Smooth muscle cell (in vitro differentiated cells): ENCODE data around the gene RNF4. TPM values are rescaled to one million over a fixed set of nuclear protein-coding genes. Genes with fewer than 3 reads are reported as not detected.
A peak's percentile ranks its signal among the peaks of the same experiment; 100 is the strongest.

Experiments used
- DNase-seq: peaks from one replicate; lab custom pipeline; 2025; ENCODE audit not compliant: unreplicated experiment; lab: John Stamatoyannopoulos, UW
- H2AFZ ChIP-seq: fragments of 200-600 bp; sonication (generic); 2 replicates; pipeline ENCODE4 v1.6.0; 2016; ENCODE audit warnings: antibody characterized with exemption, low read depth, mild to moderate bottlenecking
- H3F3A ChIP-seq: fragments of 200-600 bp; sonication (generic); 2 replicates; pipeline ENCODE4 v1.6.0; 2017; ENCODE audit warnings: antibody characterized with exemption, low read depth
- H3K27ac ChIP-seq: fragments of 200-600 bp; sonication (generic); 2 replicates; pipeline ENCODE4 v1.5.1; 2016; ENCODE audit warnings: low read depth, mild to moderate bottlenecking
- H3K27me3 ChIP-seq: fragments of 200-600 bp; sonication (generic); 2 replicates; pipeline ENCODE4 v1.6.1; 2016; ENCODE audit warnings: low read depth, mild to moderate bottlenecking
- H3K36me3 ChIP-seq: fragments of 200-600 bp; sonication (generic); 2 replicates; pipeline ENCODE4 v1.5.1; 2016; ENCODE audit warnings: low read depth
- H3K4me1 ChIP-seq: fragments of 200-600 bp; sonication (generic); 2 replicates; pipeline ENCODE4 v1.5.1; 2016; ENCODE audit warnings: low read depth
- H3K4me2 ChIP-seq: fragments of 200-600 bp; sonication (generic); 2 replicates; pipeline ENCODE4 v1.6.0; 2016; ENCODE audit warnings: mild to moderate bottlenecking
- H3K4me3 ChIP-seq: fragments of 200-600 bp; sonication (generic); 2 replicates; pipeline ENCODE4 v1.5.1; 2016; ENCODE audit warnings: mild to moderate bottlenecking
- H3K79me2 ChIP-seq: fragments of 200-600 bp; sonication (generic); 2 replicates; pipeline ENCODE4 v1.6.0; 2016; ENCODE audit warnings: low read depth, mild to moderate bottlenecking
- H3K9ac ChIP-seq: fragments of 200-600 bp; sonication (generic); 2 replicates; pipeline ENCODE4 v1.6.0; 2016; ENCODE audit warnings: low read depth
- H3K9me3 ChIP-seq: fragments of 200-600 bp; sonication (generic); replicated peaks from 2 replicates; pipeline ENCODE4 v1.5.1; 2016; ENCODE audit warnings: low read depth
- H4K20me1 ChIP-seq: fragments of 200-600 bp; sonication (generic); 2 replicates; pipeline ENCODE4 v1.6.0; 2016; ENCODE audit warnings: low read depth
- CTCF ChIP-seq: fragments of 200-600 bp; sonication (generic); IDR thresholded peaks from 2 replicates; pipeline ENCODE4 v1.5.1; 2017; ENCODE audit warnings: borderline replicate concordance, mild to moderate bottlenecking, antibody characterized with exemption; ENCODE audit not compliant: insufficient read depth, poor library complexity, severe bottlenecking
- WGBS: methylation state at CpG from one replicate; pipeline ENCODE4 v1.1.7; 2016; ENCODE audit warnings: low lambda C conversion rate; 5-methylcytosine and 5-hydroxymethylcytosine counted together
- polyA plus RNA-seq: library from polyadenylated mRNA; unstranded; fragments of >200 nt; fragmentation: Nextera tagmentation; extraction: Ambion mirVana; gene quantifications from 2 replicates; pipeline ENCODE4 v1.2.1, GENCODE V29; 2016
- total RNA-seq: library from RNA; depleted of rRNA; stranded (reverse); fragments of >200 nt; gene quantifications from 2 replicates; pipeline ENCODE4 v1.2.3, GENCODE V29; 2014

The RNF4 gene
- total and polyA plus RNA-seq, 2 experiments from 2014 or later, result 47.3 to 47.8 TPM

DNA sequence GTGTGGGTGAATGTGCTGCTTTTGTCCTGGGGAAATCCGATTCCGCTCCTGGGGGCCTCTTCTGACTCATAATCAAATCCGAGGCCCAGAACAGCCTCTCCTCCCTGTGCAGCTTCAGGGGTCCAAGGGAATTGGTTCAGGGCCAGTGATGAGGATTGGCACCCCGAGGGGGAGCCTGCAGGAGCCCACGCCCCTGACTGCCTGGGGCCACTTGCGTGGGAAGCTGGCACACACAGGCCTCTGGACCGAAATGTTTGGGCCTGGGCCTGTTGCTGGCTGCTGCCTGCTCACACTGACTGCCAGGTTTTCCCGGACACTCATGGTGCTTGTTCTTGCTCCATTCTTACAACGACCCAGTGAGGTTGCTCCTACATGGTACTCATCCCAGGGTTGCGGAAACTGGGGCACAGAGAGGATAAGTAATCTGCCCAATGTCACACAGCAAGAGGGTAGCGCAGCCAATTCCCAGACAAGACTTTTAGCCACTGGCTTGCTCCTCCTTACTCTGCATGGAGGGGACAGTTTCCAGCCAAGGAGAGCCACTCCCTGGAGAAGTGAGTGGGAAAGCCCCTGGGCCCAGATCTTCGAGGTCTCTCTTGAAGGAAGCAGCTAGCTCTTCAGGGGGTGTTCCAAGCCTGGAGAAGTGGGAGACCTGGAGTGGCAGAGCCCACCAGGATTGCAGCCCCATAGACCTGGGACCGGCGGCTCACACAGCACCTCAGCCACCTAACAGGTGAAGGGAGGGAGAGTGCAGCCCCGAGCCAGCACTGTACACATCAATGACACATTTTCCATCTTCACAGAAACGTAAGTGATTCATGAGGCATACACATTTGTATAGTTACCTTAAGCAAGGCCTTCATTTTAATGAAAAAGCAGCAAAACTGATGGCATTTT is 29.8 kb upstream of the RNF4 start:
- no peak overlapping the region for H3K4me2 ChIP-seq
- H3F3A ChIP-seq, result no peaks in the 10 kb centered on the region
- DNase-seq, result no peak
- no peak overlapping the region for H3K9ac ChIP-seq
- TF ChIP-seq CTCF, result no peak
- 91% methylated on average over 16 of the region's 16 CpGs for WGBS
- no peaks in the 10 kb centered on the region for H3K79me2 ChIP-seq
- H3K36me3 ChIP-seq, result no peaks in the 10 kb centered on the region
- no peaks in the 10 kb centered on the region for H3K4me1 ChIP-seq
- H3K27ac ChIP-seq, result no peak overlapping the region
- H3K9me3 ChIP-seq, result no peaks in the 10 kb centered on the region
- H4K20me1 ChIP-seq, result no peaks in the 10 kb centered on the region
- no peaks in the 10 kb centered on the region for H3K27me3 ChIP-seq
- H2AFZ ChIP-seq, result no peak overlapping the region
- no peak overlapping the region for H3K4me3 ChIP-seq

DNA sequence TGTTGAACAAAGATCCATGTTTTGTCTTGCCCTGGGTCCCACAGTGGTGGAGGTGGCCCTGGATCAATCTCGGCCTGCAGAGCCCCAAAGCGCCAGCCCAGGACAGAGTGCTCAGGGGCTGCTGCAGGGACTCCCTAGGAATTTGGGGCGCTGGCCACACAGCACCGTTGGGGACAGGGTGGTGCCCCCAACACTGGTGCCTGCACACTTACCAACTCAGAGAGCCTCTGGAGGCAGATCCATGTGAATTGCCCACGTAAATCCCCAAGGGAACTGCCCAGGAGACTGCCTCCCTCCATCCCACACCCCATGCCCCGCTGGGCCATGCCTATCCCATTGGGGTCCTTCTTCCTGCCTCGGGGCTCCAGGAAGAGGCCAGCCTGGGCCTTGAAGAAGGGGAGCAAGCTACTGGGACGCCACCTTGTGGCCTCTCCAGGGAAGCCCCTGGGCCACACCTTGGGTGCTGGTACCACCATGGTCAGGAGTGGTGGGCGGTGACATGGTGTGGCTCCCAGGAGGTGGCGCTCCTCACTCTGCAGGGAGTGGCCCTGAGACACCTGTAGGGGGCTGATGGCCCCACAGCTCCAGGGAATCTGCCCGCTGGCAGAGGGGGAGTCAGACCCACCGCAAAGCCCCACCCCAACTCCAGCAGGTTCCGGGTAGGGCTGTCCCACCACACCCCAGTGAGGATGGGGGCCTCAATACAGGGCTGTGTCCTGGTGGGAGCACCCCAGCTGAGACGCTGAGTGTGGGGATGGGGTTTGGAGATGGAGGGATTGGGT is 27.3 kb upstream of the RNF4 start:
- H3K79me2 ChIP-seq, result no peaks in the 10 kb centered on the region
- no peak for DNase-seq
- no peaks in the 10 kb centered on the region for H4K20me1 ChIP-seq
- no peak overlapping the region for H3K4me2 ChIP-seq
- H3K4me1 ChIP-seq, result no peaks in the 10 kb centered on the region
- no peaks in the 10 kb centered on the region for H3K36me3 ChIP-seq
- H3K27ac ChIP-seq, result no peak overlapping the region
- H2AFZ ChIP-seq, result no peak overlapping the region
- H3K9me3 ChIP-seq, result no peaks in the 10 kb centered on the region
- WGBS, result 57% methylated on average over 14 of the region's 14 CpGs
- H3K27me3 ChIP-seq, result no peaks in the 10 kb centered on the region
- no peak overlapping the region for H3K4me3 ChIP-seq
- H3K9ac ChIP-seq, result no peak overlapping the region
- H3F3A ChIP-seq, result no peaks in the 10 kb centered on the region
- peak; percentile 59 for TF ChIP-seq CTCF

DNA sequence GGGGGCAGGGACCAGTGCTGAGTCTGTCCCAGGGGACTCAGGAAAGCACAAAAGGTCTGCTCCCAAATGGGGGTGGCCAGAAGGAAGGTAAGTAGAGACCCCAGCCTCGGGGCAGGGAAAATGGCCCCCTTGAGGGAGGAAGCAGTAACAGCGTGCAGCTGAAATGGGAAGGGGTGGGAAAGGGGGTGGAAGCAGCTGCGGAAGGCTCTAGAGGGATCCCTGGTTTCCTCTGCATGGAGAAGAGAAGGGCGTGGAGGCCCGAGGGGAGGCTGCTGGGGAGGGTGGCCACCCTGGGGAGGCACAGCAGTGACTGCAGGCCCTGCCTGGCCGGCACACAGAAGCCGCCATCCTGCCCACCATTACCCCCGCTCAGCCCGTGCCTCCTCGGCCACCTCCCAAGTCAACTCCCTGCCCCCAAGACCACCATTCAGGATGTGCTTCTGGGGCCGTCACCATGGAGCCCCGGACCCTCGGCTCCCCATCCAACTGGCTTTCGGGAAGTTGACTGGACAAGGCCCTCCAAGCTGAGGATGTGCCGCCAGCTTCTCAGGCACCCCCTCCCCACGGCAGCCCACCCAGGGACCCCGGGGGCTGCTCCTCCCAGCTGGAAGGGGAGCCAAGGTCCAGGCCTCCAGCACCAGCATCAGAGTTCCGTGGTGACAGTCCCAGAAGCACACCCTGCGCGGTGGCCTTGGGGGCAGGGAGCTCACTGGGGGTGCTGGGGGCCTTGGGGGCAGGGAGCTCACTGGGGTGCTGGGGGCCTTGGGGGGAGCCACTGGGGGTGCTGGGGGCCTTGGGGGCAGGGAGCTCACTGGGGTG is 26.5 kb upstream of the RNF4 start:
- H3K4me1 ChIP-seq, result no peaks in the 10 kb centered on the region
- H3K9me3 ChIP-seq, result no peaks in the 10 kb centered on the region
- H4K20me1 ChIP-seq, result no peaks in the 10 kb centered on the region
- no peak for DNase-seq
- no peaks in the 10 kb centered on the region for H3K79me2 ChIP-seq
- no peak overlapping the region for H3K9ac ChIP-seq
- WGBS, result 90% methylated on average over 15 of the region's 20 CpGs
- no peaks in the 10 kb centered on the region for H3F3A ChIP-seq
- H3K36me3 ChIP-seq, result no peaks in the 10 kb centered on the region
- no peak overlapping the region for H3K4me3 ChIP-seq
- no peak overlapping the region for H3K27ac ChIP-seq
- no peak overlapping the region for H2AFZ ChIP-seq
- H3K4me2 ChIP-seq, result no peak overlapping the region
- H3K27me3 ChIP-seq, result no peaks in the 10 kb centered on the region
- no peak for TF ChIP-seq CTCF
